GM19035 (cell line): ENCODE data around the gene TMEM25.

ENCODE experiments used
- ATAC-seq: cut with Tn5 transposase; IDR thresholded peaks from one replicate; pipeline ENCODE4 v1.9.1; 2021; ENCODE audit not compliant: unreplicated experiment

Gene TMEM25

DNA sequence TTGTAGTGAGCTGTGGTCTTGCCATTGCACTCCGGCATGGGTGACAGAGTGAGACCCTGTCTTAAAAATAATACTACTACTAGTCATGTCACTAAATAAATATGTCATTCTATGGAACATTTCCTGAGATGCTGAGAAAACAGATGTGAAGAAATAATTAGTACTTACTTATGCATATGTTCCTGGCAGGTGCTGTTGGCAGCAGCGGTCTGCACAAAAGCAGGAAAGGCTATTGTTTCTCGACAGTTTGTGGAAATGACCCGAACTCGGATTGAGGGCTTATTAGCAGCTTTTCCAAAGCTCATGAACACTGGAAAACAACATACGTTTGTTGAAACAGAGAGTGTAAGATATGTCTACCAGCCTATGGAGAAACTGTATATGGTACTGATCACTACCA lies 50.1 kb downstream of the TMEM25 start:
- ATAC-seq = no peak
